Measurements from ENCODE around the gene TOR4A.

Gene TOR4A

GRCh38 chr9:137270929-137271695, 6.4 kb upstream of the TOR4A start:
- no peak for DNase-seq
- H3K4me3 ChIP-seq (ENCODE audit: low read depth, low read length) = no peak overlapping the region
- H3K9me3 ChIP-seq = no peaks in the 10 kb centered on the region
- H3K27me3 ChIP-seq = no peaks in the 10 kb centered on the region
- peaks cover 33% of the 10 kb centered on the region for H3K36me3 ChIP-seq
- no peak for TF ChIP-seq CTCF (IDR thresholded peaks at IDR 0.05; ENCODE audit: low read depth, low read length)
- no peaks in the 10 kb centered on the region; the same call in 1 of the 2 replicates for H3K4me1 ChIP-seq

GRCh38 chr9:137271696-137272076, 5.8 kb upstream of the TOR4A start:
- DNase-seq = no peak
- Histone ChIP-seq H3K4me1 (peaks cover 5% of the 10 kb centered on the region), H3K4me3 (ENCODE audit: low read depth, low read length) (no peak overlapping the region), H3K36me3 (peaks cover 33% of the 10 kb centered on the region), H3K9me3 (no peaks in the 10 kb centered on the region), H3K27me3 (no peaks in the 10 kb centered on the region)
- TF ChIP-seq CTCF (IDR thresholded peaks at IDR 0.05; ENCODE audit: low read depth, low read length) = no peak

- Histone ChIP-seq H3K9me3 (no peaks in the 10 kb centered on the region), H3K4me1 (peaks cover 12% of the 10 kb centered on the region), H3K27me3 (no peaks in the 10 kb centered on the region), H3K4me3 (ENCODE audit: low read depth, low read length) (no peak overlapping the region), H3K36me3 (peaks cover 33% of the 10 kb centered on the region)
- TF ChIP-seq CTCF (IDR thresholded peaks at IDR 0.05; ENCODE audit: low read depth, low read length) = no peak
- no peak for DNase-seq
These were observed 5.1 kb upstream of the TOR4A start for GRCh38 chr9:137272241-137273094.

- Histone ChIP-seq H3K4me1 (peaks cover 12% of the 10 kb centered on the region), H3K36me3 (peaks cover 28% of the 10 kb centered on the region)
- TF ChIP-seq CTCF (IDR thresholded peaks at IDR 0.05; ENCODE audit: low read depth, low read length) = no peak
These were observed 4.4 kb upstream of the TOR4A start for GRCh38 chr9:137273095-137273490.

GRCh38 chr9:137273611-137274320, 3.8 kb upstream of the TOR4A start:
- peaks cover 24% of the 10 kb centered on the region for H3K36me3 ChIP-seq
- H3K4me3 ChIP-seq (ENCODE audit: low read depth, low read length) = no peak overlapping the region
- no peak for TF ChIP-seq CTCF (IDR thresholded peaks at IDR 0.05; ENCODE audit: low read depth, low read length)
- no peak for DNase-seq
- H3K27me3 ChIP-seq = no peaks in the 10 kb centered on the region
- no peaks in the 10 kb centered on the region for H3K9me3 ChIP-seq
- peaks cover 12% of the 10 kb centered on the region for H3K4me1 ChIP-seq

More at GRCh38 chr9:137273095-137273490, 4.4 kb upstream of the TOR4A start:
- DNase-seq = no peak
- H3K4me3 ChIP-seq (ENCODE audit: low read depth, low read length) = no peak overlapping the region
- no peaks in the 10 kb centered on the region for H3K9me3 ChIP-seq
- no peaks in the 10 kb centered on the region for H3K27me3 ChIP-seq
